Thyroid gland (tissue), 4 donors: ENCODE results near the gene EML1.

Source experiments
- POLR2A ChIP-seq, 2 donors: fragments of 450-650 bp; IDR thresholded peaks; one replicate each; pipeline ENCODE4 v1.6.1; 2017; ENCODE audit warnings: antibody characterized with exemption in 2 of 2, mild to moderate bottlenecking in 2 of 2, moderate library complexity in 1 of 2
- TF ChIP-seq, protein P1 (sequence below), 6 experiments: fragments of 200-600 bp in 3 of 6; fragments of 450-650 bp in 3 of 6; sonication (generic) in 3 of 6; IDR thresholded peaks; one replicate each; pipeline ENCODE4 v1.5.1; 2016 to 2019; ENCODE audit warnings: antibody characterized with exemption in 6 of 6, mild to moderate bottlenecking in 2 of 6, inconsistent platforms in 1 of 6, moderate library complexity in 1 of 6

DNA sequence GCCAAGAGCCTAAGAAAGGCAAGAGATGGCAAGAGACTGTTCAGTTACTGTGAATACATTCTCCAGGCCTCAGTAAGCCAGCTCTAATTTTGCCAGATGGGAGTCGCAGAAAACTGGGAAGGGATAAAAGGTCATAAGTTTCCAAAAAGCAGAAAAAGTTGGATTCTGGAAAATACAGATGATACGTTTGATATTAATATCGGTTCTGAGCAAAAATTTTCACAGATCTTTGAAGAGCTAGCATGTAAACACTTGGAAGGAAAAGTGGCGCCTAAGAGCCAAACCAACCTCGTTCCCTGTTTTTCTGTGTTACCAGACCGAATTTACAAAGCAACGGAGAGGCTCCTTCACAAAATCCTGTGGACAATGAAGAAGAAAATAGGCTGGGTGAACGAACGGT is 7.8 kb upstream of the EML1 start:
- no peak for TF ChIP-seq POLR2A (IDR thresholded peaks at IDR 0.05)
- TF ChIP-seq, protein P1, sequence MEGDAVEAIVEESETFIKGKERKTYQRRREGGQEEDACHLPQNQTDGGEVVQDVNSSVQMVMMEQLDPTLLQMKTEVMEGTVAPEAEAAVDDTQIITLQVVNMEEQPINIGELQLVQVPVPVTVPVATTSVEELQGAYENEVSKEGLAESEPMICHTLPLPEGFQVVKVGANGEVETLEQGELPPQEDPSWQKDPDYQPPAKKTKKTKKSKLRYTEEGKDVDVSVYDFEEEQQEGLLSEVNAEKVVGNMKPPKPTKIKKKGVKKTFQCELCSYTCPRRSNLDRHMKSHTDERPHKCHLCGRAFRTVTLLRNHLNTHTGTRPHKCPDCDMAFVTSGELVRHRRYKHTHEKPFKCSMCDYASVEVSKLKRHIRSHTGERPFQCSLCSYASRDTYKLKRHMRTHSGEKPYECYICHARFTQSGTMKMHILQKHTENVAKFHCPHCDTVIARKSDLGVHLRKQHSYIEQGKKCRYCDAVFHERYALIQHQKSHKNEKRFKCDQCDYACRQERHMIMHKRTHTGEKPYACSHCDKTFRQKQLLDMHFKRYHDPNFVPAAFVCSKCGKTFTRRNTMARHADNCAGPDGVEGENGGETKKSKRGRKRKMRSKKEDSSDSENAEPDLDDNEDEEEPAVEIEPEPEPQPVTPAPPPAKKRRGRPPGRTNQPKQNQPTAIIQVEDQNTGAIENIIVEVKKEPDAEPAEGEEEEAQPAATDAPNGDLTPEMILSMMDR (IDR thresholded peaks at IDR 0.05), result no peak
